GM12891 (cell line): ENCODE data around the gene FLNA.

ENCODE experiments used
- DNase-seq: peaks from one replicate; pipeline ENCODE4 v3.0.0; 2011; ENCODE audit warnings: low spot score; ENCODE audit not compliant: insufficient read length
- FAIRE-seq: peaks from 2 replicates; lab custom pipeline; 2011; peaks lifted over from hg19 to GRCh38; lab: Jason Lieb, UNC
- PAX5 ChIP-seq: IDR thresholded peaks from 2 replicates; pipeline ENCODE4 v1.6.1; 2011; ENCODE audit warnings: low read length, moderate library complexity, mild to moderate bottlenecking; ENCODE audit not compliant: insufficient read depth, severe bottlenecking
- POLR2A ChIP-seq: IDR thresholded peaks from 2 replicates; pipeline ENCODE4 v1.6.1; 2011; ENCODE audit warnings: low read depth, low read length, control low read depth
- POLR2AphosphoS5 ChIP-seq: IDR thresholded peaks from 2 replicates; pipeline ENCODE4 v1.6.1; 2011; ENCODE audit warnings: low read depth, low read length, control low read depth
- POU2F2 ChIP-seq: IDR thresholded peaks from 2 replicates; pipeline ENCODE4 v1.6.1; 2011; ENCODE audit warnings: low read depth, mild to moderate bottlenecking, control low read depth, low read length, moderate library complexity
- SPI1 ChIP-seq: IDR thresholded peaks from 2 replicates; pipeline ENCODE4 v1.6.1; 2011; ENCODE audit warnings: low read depth, low read length, control low read depth
- TAF1 ChIP-seq: IDR thresholded peaks from 2 replicates; pipeline ENCODE4 v1.6.1; 2011; ENCODE audit warnings: low read depth, low read length, control low read depth

FLNA gene

DNA sequence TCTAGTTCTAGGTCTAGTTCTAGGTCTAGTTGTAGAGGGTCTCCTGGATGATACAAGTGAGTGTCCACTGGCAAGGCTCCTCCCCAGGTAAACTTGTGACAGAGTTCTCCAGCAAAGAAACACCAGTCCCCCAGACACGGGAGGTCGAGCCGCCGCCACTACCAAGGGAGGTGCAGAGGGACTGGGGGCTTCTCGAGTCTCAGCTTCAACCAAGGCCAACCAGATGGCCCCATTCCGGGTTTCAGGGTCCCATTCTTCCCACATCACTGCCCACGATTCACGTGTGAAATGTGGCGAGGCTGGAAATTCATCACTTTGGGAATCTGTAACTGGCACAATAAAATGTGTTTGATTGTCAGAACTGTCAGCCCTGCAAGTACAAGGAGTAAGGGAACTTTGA, 41.3 kb downstream of the FLNA start:
- FAIRE-seq (no peak), DNase-seq (no peak)
- no peak for TF ChIP-seq POU2F2

DNA sequence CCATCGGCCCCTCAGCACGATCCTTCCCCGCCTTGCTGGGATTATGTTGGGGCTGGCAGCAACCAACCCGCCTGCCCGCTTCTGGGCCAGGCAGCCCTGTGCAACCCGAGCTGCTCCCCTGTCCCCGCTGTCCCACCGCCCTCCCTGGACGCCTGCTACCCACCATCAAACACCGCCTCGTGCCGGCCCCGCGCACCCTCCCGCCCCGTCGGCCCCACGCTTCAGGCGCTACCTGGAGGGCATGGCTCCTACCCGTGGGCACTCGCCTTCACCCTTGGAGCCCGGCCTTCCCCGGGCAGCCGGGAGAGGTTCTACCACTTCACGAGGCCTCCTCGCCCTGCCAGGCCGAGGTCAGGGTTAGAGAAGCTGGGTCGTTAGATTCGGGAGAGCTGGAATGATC, 41.9 kb downstream of the FLNA start:
- DNase-seq (no peak), FAIRE-seq (no peak)
- TF ChIP-seq POLR2AphosphoS5 (no peak), PAX5 (no peak), SPI1 (no peak), POU2F2 (no peak), TAF1 (no peak), POLR2A (no peak)

DNA sequence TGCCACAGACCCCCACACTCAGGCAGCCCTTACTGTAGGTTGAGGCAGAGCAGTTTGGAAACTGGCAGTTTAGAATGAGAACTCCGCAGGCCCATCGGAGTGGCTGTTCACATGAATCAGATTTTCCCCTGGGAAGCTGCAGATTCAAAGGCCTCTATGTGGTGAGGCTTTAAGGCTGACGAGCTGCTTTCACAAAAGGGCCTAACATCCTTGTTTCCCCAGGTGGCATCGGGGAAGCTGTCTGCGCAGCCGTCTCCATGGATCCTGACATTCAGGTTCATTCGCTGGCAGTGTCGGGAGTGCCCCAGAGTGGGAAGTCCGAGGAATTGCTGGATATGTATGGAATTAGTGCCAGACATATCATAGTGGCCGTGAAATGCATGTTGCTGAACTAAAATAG, 45.1 kb downstream of the FLNA start:
- FAIRE-seq, result no peak
- TF ChIP-seq TAF1, result no peak
- no peak for TF ChIP-seq PAX5
- no peak for TF ChIP-seq SPI1
- TF ChIP-seq POU2F2, result no peak
- no peak for TF ChIP-seq POLR2A
- TF ChIP-seq POLR2AphosphoS5, result no peak
- no peak for DNase-seq

DNA sequence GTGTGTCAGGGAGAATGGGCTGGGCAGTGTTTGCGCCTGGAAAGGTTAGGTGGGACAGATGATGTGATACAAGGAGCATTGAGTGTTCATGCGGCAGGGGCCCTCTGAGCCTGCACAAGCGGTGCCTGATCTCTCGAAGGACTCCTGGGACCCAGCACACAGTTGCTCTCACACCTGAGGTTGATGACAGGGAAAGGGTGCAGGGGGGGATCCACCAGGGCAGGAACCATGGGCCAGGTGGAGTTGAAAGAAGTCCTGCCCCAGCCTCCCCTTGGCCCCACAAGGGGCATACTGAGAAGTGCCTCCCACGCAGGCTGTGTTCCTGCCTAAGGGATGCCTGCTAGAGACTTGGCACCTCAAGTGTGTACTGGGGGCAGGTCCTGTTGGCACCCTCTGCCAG, 45.8 kb downstream of the FLNA start:
- no peak for DNase-seq
- TF ChIP-seq POU2F2 (no peak), POLR2A (no peak), SPI1 (no peak), PAX5 (no peak), POLR2AphosphoS5 (no peak), TAF1 (no peak)
- FAIRE-seq, result no peak

DNA sequence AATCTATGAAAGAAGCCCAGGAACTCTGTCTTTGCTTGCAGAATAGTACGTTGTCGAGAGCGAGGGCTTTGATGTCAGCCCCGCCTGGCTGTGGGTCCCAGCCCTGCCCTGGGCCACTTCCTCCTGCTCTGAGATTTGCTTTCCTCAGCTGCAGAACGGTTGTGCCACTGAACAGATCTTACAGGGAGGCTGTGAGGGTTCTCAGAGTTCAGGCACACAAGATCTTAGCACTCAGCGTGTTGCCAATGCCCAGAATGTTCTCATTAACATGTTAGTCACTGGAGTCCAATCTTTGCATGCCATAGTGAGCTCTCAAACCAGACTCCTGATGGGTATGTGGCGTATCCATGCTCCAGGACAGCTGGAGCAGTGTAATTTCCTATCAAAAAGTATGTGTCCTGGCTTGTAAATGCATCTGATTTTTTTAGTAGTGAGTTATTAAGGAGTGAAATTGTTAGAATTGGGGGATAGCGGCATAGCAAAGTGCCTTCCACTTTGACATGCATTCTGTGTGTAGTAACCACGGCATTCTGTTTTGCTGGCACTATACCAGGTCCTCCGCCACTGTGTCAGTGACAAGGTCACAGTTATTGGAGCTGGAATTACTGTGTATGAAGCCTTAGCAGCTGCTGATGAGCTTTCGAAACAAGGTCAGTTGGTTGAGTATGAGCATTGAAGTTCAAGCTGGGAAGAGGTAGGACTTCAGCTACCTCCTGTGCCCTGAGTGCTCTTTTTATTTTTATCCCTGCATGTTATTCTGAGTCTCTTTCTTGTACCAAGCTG, 47.2 kb downstream of the FLNA start:
- FAIRE-seq, result peak; percentile 95
- no peak for DNase-seq
- TF ChIP-seq SPI1 (peak; percentile 40; the same call in 1 of the 2 replicates), TAF1 (no peak), POU2F2 (no peak), PAX5 (no peak), POLR2AphosphoS5 (no peak)

DNA sequence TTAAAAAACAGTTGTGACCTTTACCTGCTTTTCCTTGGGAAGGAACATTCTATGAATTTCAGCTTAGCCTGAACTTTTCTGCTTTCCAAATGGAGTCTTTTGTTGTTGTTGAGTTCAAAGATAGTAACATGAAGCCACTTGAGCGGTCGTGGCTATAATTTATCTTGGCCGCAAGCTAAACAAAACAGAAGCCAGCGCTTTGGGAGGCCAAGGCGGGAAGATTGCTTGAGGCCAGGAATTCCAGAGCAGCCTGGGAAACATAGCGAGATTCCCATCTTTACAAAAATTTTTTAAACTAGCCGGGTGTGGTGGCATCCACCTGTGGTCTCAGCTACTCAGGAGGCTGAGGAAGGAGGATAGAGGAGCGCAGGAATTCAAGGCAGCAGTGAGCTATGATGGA, 48.9 kb downstream of the FLNA start:
- TF ChIP-seq TAF1 (no peak), PAX5 (no peak), POLR2A (no peak), POLR2AphosphoS5 (no peak)
- FAIRE-seq (no peak), DNase-seq (no peak)

DNA sequence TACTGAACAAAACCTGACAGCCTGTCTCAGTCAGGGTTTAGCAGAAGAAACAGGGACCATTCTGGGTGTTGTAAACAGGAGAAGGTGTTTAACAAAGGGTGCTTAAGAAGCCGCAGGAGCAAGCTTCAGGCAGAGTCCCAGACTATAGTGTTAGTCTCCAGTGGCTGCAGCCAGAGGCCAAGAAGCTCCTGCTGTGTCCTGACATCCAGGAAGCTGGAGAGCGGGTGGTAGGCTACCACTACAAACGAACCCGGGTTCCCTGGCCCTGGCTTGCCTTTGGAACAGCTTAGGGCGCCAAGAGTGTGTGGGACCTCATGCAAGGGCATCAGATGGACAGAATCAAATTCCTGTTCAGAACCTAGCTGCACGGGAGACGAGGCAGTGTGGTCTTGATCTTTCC, 50.9 kb downstream of the FLNA start:
- no peak for FAIRE-seq
- TF ChIP-seq POLR2AphosphoS5 (no peak), PAX5 (no peak), TAF1 (no peak), POU2F2 (no peak), POLR2A (no peak), SPI1 (no peak)
- no peak for DNase-seq

DNA sequence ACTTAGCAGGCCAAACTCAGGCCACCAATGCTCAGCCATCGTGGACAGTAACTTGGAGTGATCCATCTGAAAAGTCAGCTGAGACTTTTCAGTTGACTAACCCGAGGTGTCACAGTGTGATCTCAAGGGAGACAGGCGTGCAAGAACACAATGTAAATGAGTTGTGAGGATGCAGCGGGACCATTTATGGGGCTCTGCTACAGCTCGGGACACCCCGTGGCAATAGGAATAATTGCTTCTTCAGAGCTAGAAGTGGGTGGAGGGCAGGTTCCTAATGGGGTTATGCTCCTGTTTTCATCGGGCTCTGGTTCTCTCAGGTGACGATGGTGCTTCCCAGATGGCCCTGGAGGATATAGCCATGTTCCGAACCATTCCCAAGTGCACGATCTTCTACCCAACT, 51.5 kb downstream of the FLNA start:
- FAIRE-seq, result peak; percentile 77
- no peak for TF ChIP-seq POLR2AphosphoS5
- TF ChIP-seq POLR2A, result no peak
- DNase-seq, result no peak

DNA sequence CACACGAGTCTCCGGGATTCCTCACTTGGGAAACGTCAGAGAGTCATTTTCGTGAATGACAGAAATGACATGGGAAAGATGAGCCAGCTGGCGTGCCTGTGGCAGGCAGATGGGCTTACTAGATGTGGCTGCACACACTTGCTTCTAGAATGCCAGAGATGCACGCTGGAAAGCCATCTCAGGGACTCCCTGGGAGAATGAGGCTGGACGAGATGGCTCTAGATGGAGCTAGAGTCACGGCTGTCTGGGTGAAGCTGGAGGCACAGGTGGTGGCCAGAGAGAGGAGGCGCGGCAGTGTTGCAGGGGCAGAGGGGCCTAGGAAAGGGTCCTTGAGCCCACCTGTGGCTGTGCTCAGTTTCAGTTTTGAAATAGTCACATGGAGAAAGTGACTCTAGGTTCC, 52.8 kb downstream of the FLNA start:
- FAIRE-seq (peak; percentile 92), DNase-seq (no peak)
- no peak for TF ChIP-seq SPI1

DNA sequence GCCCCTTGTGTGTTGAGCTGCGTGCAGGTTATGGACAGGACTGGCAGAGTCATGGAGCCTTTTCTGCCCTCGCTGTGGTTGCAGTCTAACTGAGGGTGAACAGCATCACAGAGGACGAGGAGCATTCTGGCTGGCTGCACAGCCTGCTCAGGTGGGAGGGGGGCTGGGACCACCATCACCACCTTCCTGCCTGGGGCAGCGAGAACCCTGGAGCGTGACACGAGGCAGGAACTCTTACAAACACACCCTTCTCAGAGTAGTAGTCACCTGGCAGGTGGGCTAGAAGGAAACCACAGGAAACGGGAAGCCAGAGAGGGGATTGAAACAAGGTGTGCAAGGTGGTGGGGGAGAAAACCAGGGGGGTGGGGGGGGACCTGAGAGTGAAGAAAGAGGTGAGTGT, 53.3 kb downstream of the FLNA start:
- FAIRE-seq (peak; percentile 82), DNase-seq (no peak)
- no peak for TF ChIP-seq PAX5
- TF ChIP-seq SPI1, result peak; percentile 17; the same call in 1 of the 2 replicates

DNA sequence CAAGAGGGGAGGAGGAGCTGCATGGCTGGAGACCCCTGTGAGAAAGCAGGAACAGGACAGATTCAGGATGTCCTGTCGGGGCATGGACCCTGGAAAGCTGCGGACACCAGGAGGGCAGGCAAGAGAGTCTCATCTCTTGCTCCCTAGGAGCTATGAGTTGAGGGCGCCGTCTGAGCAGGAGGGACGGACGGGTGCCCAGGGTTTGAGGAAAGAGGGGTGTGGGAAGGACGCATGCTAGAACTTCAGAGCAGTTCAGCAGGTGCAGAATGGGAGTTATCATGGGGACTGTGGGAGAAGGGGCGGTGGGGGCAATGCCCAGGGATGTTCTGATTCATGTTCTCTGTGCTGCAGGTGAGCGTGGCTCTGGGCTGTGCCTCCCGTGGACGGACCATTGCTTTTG, 54.0 kb downstream of the FLNA start:
- TF ChIP-seq POU2F2, result no peak
- DNase-seq, result no peak
- no peak for FAIRE-seq
